MM.1S (cell line): ENCODE results near the gene LDLRAP1.

Experiments
- CTCF ChIP-seq: fragments of 300-600 bp; sonication (generic); IDR thresholded peaks from 2 replicates; pipeline ENCODE4 v1.5.1; 2016; ENCODE audit warnings: antibody characterized with exemption, low read length, mixed read lengths
- EZH2 ChIP-seq: fragments of 300-600 bp; sonication (generic); optimal IDR thresholded peaks from 2 replicates; pipeline ENCODE3; 2017; ENCODE audit warnings: low read depth, mild to moderate bottlenecking, antibody characterized with exemption, low read length, mixed read lengths

GRCh38 chr1:25612421-25612820 is 69.0 kb downstream of the LDLRAP1 start:
- TF ChIP-seq CTCF: no peak
- no peak for TF ChIP-seq EZH2
